GM21360 (cell line): Measurements from ENCODE around the gene TMPRSS7.
"Not testable (repeated sequence)": the region's sequence is repeated elsewhere in the genome, so short reads cannot be mapped to it uniquely, and the experiment has no call there.

Experiments used
- ATAC-seq: cut with Tn5 transposase; IDR thresholded peaks from one replicate; pipeline ENCODE4 v1.9.1; 2021; ENCODE audit warnings: mild to moderate bottlenecking, moderate library complexity; ENCODE audit not compliant: unreplicated experiment

The TMPRSS7 gene

GRCh38 chr3:112012205-112012992, 22.1 kb upstream of the TMPRSS7 start:
- ATAC-seq, result no peak

DNA sequence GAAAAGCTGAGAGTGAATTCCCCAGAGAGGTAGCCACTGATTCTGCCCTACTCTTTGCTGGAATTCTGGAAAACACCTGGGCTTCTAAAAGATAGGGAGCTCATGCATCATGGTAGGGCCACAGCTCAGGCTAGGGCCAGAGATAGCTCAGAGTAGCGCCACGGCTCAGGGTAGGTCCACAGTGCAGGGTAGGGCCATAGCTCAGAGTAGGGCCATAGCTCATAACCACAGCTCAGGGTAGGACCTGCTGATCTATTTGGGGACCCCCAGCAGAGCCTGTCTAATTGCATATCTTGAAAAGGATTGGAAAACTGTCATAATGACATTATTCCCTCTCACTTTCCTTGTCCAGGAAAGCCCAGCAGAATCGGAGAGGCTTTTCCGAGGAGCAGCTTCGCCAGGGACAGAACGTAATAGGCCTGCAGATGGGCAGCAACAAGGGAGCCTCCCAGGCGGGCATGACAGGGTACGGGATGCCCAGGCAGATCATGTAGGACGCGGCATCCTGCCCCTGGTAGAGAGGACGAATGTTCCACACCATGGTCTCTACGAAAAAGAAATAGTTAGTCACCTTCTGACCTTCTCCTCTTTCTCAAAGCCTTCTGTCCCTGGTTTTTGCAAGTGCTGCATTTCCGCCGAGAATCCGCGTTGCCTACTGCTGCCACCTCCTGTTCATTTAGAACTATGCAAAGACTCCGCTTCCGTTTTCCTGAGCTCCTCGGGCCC, 21.3 kb upstream of the TMPRSS7 start:
- ATAC-seq, result peak; percentile 88

- ATAC-seq, result peak; percentile 24
Measured at GRCh38 chr3:112013784-112014143, 20.8 kb upstream of the TMPRSS7 start.

GRCh38 chr3:112017091-112017490, 17.4 kb upstream of the TMPRSS7 start:
- no peak for ATAC-seq

DNA sequence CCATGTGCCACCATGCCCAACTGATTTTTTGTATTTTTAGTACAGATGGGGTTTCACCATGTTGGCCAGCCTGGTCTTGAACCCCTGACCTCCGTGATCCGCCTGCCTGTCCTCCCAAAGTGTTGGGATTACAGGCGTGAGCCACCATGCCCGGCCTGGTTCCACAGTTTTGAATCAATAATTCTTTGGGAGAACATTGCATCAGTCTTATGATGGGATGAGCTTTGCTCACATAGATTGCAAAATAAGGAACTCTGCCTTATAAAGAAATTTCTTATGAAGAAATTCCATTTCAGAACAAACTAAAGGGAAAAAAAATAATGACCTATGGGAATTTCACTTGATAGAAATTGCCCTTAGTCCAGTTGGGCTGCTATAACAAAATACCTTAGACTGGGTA, 15.8 kb upstream of the TMPRSS7 start:
- no peak for ATAC-seq

- ATAC-seq, result no peak
Measured at GRCh38 chr3:112019716-112020115, 14.8 kb upstream of the TMPRSS7 start.

DNA sequence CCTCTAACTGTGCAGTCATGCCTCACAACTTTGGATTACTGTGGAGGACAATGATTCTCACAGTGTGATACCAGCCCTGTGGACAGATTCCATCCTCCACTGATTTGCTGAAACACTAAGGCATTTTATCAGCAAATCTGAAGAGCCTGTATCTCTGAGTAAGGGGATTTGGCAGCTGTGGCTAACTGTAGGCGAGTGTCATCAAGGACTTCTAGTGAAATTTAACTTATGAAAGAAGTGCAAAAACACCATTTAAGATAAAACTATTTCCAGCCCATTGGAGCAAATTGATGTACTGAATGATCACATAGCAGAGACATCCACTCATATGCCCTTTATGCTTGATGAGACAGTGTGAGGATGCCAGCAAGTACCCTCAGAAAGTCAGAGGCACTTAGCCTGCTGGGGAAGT, 13.9 kb upstream of the TMPRSS7 start:
- no peak for ATAC-seq

GRCh38 chr3:112027142-112027541, 7.4 kb upstream of the TMPRSS7 start:
- no peak for ATAC-seq

DNA sequence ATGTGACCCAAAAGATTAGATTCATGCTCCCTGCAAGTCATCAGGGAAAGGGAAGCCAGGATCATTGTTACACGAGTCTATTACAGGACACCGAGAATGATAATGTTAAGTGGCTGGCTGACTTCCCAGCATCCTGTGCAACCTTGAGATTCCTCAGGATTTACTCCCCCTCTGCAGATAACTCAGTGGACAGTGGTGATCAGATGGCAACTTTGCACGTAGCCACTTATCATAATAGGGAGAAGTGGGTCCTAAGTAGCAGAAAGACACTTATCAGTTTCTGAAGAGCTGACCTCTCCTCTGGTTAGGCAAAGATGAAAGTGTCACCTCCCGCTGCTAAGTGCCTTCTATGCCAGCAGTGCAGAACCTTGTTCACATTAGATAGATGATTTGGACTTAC, 6.7 kb upstream of the TMPRSS7 start:
- ATAC-seq, result no peak

DNA sequence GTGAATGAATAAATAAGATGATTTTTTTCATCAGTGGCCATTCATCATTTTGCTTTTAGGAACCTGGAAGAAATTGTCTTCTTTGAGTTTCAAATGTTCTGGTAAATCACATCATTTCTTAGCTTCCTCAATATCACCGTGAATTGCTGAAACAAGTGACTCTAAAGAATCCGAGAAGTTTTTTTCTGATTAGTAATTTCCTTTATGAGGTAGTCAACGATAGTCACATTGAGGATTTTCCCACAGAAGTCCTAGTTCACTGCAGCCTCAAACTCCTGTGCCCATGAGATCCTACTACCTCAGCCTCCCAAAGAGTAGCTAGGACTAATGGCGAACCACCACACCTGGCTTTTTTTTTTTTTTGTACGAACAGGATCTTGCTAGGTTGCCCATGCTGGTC, 3.6 kb upstream of the TMPRSS7 start:
- ATAC-seq, result no peak

GRCh38 chr3:112032098-112032731, 2.3 kb upstream of the TMPRSS7 start:
- ATAC-seq, result no peak

DNA sequence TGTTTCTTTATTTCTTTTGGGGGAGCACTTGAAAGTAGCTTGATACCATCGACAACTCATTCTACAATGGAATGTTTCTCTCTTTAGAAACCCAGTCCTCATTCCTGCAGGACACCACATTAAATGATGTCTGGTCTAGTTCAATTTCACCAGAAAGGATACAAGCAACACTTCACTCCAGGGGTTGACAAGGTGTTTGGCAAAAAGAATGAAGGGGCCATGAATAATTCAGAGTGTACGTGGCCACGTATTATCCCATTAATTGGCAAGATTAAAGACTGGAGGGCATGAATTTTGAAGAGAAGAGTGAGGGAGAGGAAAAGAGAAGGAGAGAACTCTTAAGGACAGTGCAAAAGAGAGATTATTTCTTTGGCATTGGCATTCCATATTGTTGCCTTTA, 705 bp downstream of the TMPRSS7 start:
- no peak for ATAC-seq

DNA sequence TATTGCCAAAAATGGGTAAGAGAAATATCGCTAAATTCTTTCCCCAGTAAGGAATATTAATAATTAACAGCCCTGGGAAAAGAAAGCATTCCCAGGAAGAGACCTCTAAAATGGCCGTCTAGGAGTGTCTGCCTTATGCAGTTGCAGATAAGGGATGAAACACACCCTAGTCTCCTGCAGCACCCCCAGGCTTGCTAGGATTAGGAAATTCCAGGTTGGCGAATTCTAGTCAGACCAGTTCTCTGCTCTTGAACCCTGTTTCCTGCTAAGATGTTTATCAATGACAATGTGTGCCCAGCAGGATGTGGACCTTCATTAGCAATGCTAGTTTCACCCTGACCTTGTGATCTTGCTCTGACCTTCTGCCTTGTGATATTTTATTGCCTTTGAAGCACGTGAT, 2.7 kb downstream of the TMPRSS7 start:
- ATAC-seq, result not testable (repeated sequence)

DNA sequence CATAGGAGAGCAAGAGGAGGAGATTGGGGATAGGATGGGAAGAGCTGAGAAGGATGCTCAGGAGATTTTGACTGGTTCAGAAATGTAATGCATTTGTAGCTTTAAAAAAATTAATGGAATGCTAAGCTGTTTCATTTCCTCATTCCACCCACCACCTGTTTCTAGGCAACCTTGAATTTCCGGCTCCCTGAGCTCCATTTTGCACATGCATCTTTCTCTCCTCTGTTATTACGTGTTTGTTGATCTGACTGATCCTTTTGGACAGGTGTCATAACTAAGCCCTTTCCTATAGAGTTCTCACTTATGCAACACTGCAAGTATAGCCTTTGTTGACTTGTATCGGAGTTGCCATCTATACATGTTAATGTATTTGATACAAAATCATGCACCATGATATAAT, 4.3 kb downstream of the TMPRSS7 start:
- ATAC-seq, result no peak

GRCh38 chr3:112041321-112041720, 6.8 kb downstream of the TMPRSS7 start:
- no peak for ATAC-seq

DNA sequence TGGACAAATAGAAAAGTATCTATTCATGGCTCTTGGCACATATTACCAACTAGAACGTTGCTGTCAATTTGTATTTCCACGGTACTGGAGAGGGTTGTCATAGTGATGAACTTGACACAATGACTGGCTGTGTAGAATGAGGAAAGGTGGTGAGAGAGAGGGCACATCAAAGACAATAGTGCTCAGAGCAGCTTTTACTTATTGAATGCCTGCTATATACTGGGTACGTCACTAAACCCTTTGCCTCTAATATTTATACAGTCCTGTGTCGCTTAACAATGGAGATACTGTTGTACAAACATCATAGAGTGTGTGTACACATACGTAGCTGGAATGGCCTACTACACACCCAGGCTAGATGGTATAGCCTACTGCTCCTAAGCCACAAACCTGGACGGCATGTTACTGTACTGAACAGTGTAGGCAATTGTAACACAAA, 8.3 kb downstream of the TMPRSS7 start:
- no peak for ATAC-seq

GRCh38 chr3:112043621-112044201, 9.2 kb downstream of the TMPRSS7 start:
- peak; percentile 93 for ATAC-seq

GRCh38 chr3:112046599-112046998, 12.1 kb downstream of the TMPRSS7 start:
- ATAC-seq, result no peak

- ATAC-seq, result no peak
Measured at GRCh38 chr3:112047264-112047663, 12.7 kb downstream of the TMPRSS7 start.

- no peak for ATAC-seq
Measured at GRCh38 chr3:112048911-112049310, 14.4 kb downstream of the TMPRSS7 start.

GRCh38 chr3:112053229-112053628, 18.7 kb downstream of the TMPRSS7 start:
- no peak for ATAC-seq
